ENCODE data around the gene HSPA4.

- TF ChIP-seq CTCF (IDR thresholded peaks at IDR 0.05) (no peak), POLR2A (IDR thresholded peaks at IDR 0.05) (no peak)
Observed at GRCh38 chr5:133052317-133053175, 733 bp downstream of the HSPA4 start.

All from adrenal gland (tissue), 5 donors.